Inferior parietal cortex (tissue), 1 donor: Measurements from ENCODE around the gene RPRD2.
"Not testable (repeated sequence)": the region's sequence is repeated elsewhere in the genome, so short reads cannot be mapped to it uniquely, and the experiment has no call there.

ENCODE experiments used
- DNase-seq: peaks from one replicate; pipeline ENCODE4 v3.0.0-alpha.2; 2016; ENCODE audit errors: extremely low spot score

RPRD2 gene

GRCh38 chr1:150363426-150364230 is at the start of gene RPRD2:
TSS of gene RPRD2 (plus strand) at chr1:150364147. CDS start at chr1:150364715, 568 bp downstream.
- DNase-seq, result peak; percentile 99

- not testable (repeated sequence) for DNase-seq
These were observed 49.3 kb upstream of the RPRD2 start for GRCh38 chr1:150314691-150315090.

- DNase-seq, result no peak
These were observed 43.3 kb upstream of the RPRD2 start for GRCh38 chr1:150320667-150320978.

- no peak for DNase-seq
These were observed 42.2 kb upstream of the RPRD2 start for GRCh38 chr1:150321826-150322166.

- no peak for DNase-seq
These were observed 41.6 kb upstream of the RPRD2 start for GRCh38 chr1:150322310-150322709.

GRCh38 chr1:150332651-150333290 is 31.2 kb upstream of the RPRD2 start:
- DNase-seq, result no peak

GRCh38 chr1:150346316-150346715 is 17.6 kb upstream of the RPRD2 start:
- DNase-seq, result no peak

GRCh38 chr1:150352866-150353265 is 11.1 kb upstream of the RPRD2 start:
- no peak for DNase-seq

GRCh38 chr1:150362721-150363425 is 1.1 kb upstream of the RPRD2 start:
- DNase-seq, result no peak

GRCh38 chr1:150364231-150365003 is 470 bp downstream of the RPRD2 start:
- DNase-seq, result peak; percentile 78

GRCh38 chr1:150365941-150366340 is 2.0 kb downstream of the RPRD2 start:
- DNase-seq, result peak; percentile 22

GRCh38 chr1:150366416-150367296 is 2.7 kb downstream of the RPRD2 start:
- peak; percentile 19 for DNase-seq

GRCh38 chr1:150371110-150371509 is 7.2 kb downstream of the RPRD2 start:
- DNase-seq, result no peak

- DNase-seq, result no peak
These were observed 8.6 kb downstream of the RPRD2 start for GRCh38 chr1:150372580-150372979.

- DNase-seq, result no peak
These were observed 12.2 kb downstream of the RPRD2 start for GRCh38 chr1:150376110-150376509.

GRCh38 chr1:150383631-150384324 is 19.8 kb downstream of the RPRD2 start:
- no peak for DNase-seq

GRCh38 chr1:150385537-150386445 is 21.8 kb downstream of the RPRD2 start:
- no peak for DNase-seq

GRCh38 chr1:150386592-150386991 is 22.6 kb downstream of the RPRD2 start:
- no peak for DNase-seq

- DNase-seq, result no peak
These were observed 23.3 kb downstream of the RPRD2 start for GRCh38 chr1:150387200-150387599.
